K562 (cell line): ENCODE results near the gene UBE2D2. TPM values are rescaled to one million over a fixed set of nuclear protein-coding genes. Genes with fewer than 3 reads are reported as not detected.

ENCODE experiments used
- EHMT2 ChIP-seq: fragments of 450-650 bp; IDR thresholded peaks from 2 replicates; pipeline ENCODE4 v1.6.1; 2018; ENCODE audit warnings: antibody characterized with exemption
- HMGN3 ChIP-seq: IDR thresholded peaks from 2 replicates; pipeline ENCODE4 v1.6.1; 2011; ENCODE audit warnings: borderline replicate concordance, low read depth, mild to moderate bottlenecking, mixed read lengths, low read length; ENCODE audit not compliant: insufficient read length; ENCODE audit errors: extremely low read depth
- MAFG ChIP-seq: fragments of 450-650 bp; conservative IDR thresholded peaks from 2 replicates; pipeline ENCODE4 v1.6.1; 2016; ENCODE audit warnings: missing genetic modification characterization, missing compliant biosample characterization
- NELFE ChIP-seq: IDR thresholded peaks from 2 replicates; pipeline ENCODE4 v1.6.1; 2011; ENCODE audit warnings: mild to moderate bottlenecking; ENCODE audit not compliant: insufficient read depth, insufficient read length
- NFXL1 ChIP-seq: fragments of 450-650 bp; formaldehyde crosslinking; IDR thresholded peaks from 2 replicates; pipeline ENCODE4 v1.4.0; 2021; ENCODE audit warnings: mild to moderate bottlenecking
- ZNF3 ChIP-seq: fragments of 250-450 bp; sonication (Bioruptor Pico); IDR thresholded peaks from 2 replicates; pipeline ENCODE4 v1.5.0; 2021; ENCODE audit warnings: mild to moderate bottlenecking, moderate library complexity
- ZNF431 ChIP-seq: sonication (generic); formaldehyde crosslinking; IDR thresholded peaks from 2 replicates; pipeline ENCODE4 v1.8.0; 2022; ENCODE audit warnings: mild to moderate bottlenecking, missing genetic modification reagents
- ZNF507 ChIP-seq: conservative IDR thresholded peaks from 2 replicates; pipeline ENCODE4 v1.6.1; 2017; ENCODE audit warnings: missing genetic modification characterization, missing compliant biosample characterization
- polyA plus RNA-seq, 8 experiments: library from polyadenylated mRNA; depleted of rRNA in 4 of 8; stranded (reverse) in 5 of 8; unstranded in 3 of 8; fragments of >200 nt; fragmentation: Nextera tagmentation in 2 of 8; fragmentation: Illumina TruSeq in 1 of 8; extraction: Ambion mirVana in 2 of 8; extraction: Trizol in 1 of 8; gene quantifications; 2 replicates each; pipeline versions ENCODE4 v1.2.1 to v1.2.3, GENCODE V29; 2011 to 2014; ENCODE audit warnings: inconsistent platforms in 1 of 8, missing spikeins in 1 of 8
- total RNA-seq, 7 experiments: library from RNA; depleted of rRNA in 6 of 7; stranded (reverse); fragments of >200 nt in 6 of 7; fragmentation: Illumina TruSeq in 2 of 7; extraction: Trizol in 2 of 7; gene quantifications; 2 replicates each; pipeline versions ENCODE4 v1.2.1 to v1.2.3, GENCODE V29; 2011 to 2021; ENCODE audit warnings: low replicate concordance in 1 of 7
- TF ChIP-seq, protein P1 (sequence below): fragments of 450-650 bp; IDR thresholded peaks from 2 replicates; pipeline ENCODE4 v1.6.1; 2016; ENCODE audit warnings: mild to moderate bottlenecking, moderate library complexity
- TF ChIP-seq, protein P2 (sequence below): fragments of 450-650 bp; IDR thresholded peaks from 2 replicates; pipeline ENCODE4 v1.6.1; 2016; ENCODE audit warnings: mild to moderate bottlenecking
- TF ChIP-seq, protein P3 (sequence below): fragments of 450-650 bp; IDR thresholded peaks from 2 replicates; pipeline ENCODE4 v1.6.1; 2014; ENCODE audit warnings: low read depth, mild to moderate bottlenecking, moderate library complexity, borderline replicate concordance

Gene UBE2D2
- total and polyA plus RNA-seq, 9 of the 15 experiments (the other 6 are each of a cell fraction or from before 2014, with no cell fraction given), result 53.6 to 198 (median 122) TPM

DNA sequence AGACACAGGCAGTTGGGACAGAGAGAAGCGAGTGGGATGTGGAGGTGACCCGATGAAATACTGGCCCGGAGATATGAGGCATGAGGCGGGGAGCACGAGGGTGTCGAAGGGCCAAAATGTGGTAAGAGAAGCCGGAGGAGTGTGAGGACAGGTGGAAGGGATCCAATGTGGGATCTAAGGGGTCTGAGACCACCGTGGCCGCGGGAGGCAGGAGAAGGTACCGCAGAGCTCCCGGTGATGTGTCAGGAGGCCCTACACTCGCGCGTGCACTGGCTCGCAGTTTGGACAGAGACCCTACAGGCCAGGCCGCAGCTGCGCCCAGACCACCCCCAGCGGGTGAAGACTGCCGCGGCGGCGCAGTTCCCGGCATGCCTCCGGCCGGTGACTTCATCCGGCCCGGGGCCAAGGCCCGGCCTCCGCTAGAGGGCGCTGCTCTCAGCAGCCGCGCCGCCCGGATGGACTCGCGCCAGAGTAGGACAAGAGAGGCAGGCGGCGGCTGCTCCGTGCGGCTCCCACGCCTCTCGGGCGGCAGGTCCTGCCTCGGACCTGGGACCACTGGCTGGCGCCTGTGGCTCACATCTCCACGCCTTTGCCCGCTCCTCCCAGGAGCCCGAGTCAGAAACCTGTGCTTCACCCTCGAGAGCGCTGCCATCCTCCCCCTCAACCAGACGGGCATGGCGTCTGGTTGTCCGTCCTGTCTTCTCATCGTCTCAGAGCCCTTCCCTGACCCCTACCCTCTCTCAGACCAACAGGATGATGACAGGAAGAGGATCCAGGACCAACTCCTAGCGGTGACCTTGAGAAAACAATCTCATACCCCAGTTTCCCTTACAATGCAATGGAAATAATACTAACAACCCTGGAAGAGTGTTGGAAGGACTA lies 43.2 kb upstream of the UBE2D2 start (continued):
- TF ChIP-seq, protein P1, sequence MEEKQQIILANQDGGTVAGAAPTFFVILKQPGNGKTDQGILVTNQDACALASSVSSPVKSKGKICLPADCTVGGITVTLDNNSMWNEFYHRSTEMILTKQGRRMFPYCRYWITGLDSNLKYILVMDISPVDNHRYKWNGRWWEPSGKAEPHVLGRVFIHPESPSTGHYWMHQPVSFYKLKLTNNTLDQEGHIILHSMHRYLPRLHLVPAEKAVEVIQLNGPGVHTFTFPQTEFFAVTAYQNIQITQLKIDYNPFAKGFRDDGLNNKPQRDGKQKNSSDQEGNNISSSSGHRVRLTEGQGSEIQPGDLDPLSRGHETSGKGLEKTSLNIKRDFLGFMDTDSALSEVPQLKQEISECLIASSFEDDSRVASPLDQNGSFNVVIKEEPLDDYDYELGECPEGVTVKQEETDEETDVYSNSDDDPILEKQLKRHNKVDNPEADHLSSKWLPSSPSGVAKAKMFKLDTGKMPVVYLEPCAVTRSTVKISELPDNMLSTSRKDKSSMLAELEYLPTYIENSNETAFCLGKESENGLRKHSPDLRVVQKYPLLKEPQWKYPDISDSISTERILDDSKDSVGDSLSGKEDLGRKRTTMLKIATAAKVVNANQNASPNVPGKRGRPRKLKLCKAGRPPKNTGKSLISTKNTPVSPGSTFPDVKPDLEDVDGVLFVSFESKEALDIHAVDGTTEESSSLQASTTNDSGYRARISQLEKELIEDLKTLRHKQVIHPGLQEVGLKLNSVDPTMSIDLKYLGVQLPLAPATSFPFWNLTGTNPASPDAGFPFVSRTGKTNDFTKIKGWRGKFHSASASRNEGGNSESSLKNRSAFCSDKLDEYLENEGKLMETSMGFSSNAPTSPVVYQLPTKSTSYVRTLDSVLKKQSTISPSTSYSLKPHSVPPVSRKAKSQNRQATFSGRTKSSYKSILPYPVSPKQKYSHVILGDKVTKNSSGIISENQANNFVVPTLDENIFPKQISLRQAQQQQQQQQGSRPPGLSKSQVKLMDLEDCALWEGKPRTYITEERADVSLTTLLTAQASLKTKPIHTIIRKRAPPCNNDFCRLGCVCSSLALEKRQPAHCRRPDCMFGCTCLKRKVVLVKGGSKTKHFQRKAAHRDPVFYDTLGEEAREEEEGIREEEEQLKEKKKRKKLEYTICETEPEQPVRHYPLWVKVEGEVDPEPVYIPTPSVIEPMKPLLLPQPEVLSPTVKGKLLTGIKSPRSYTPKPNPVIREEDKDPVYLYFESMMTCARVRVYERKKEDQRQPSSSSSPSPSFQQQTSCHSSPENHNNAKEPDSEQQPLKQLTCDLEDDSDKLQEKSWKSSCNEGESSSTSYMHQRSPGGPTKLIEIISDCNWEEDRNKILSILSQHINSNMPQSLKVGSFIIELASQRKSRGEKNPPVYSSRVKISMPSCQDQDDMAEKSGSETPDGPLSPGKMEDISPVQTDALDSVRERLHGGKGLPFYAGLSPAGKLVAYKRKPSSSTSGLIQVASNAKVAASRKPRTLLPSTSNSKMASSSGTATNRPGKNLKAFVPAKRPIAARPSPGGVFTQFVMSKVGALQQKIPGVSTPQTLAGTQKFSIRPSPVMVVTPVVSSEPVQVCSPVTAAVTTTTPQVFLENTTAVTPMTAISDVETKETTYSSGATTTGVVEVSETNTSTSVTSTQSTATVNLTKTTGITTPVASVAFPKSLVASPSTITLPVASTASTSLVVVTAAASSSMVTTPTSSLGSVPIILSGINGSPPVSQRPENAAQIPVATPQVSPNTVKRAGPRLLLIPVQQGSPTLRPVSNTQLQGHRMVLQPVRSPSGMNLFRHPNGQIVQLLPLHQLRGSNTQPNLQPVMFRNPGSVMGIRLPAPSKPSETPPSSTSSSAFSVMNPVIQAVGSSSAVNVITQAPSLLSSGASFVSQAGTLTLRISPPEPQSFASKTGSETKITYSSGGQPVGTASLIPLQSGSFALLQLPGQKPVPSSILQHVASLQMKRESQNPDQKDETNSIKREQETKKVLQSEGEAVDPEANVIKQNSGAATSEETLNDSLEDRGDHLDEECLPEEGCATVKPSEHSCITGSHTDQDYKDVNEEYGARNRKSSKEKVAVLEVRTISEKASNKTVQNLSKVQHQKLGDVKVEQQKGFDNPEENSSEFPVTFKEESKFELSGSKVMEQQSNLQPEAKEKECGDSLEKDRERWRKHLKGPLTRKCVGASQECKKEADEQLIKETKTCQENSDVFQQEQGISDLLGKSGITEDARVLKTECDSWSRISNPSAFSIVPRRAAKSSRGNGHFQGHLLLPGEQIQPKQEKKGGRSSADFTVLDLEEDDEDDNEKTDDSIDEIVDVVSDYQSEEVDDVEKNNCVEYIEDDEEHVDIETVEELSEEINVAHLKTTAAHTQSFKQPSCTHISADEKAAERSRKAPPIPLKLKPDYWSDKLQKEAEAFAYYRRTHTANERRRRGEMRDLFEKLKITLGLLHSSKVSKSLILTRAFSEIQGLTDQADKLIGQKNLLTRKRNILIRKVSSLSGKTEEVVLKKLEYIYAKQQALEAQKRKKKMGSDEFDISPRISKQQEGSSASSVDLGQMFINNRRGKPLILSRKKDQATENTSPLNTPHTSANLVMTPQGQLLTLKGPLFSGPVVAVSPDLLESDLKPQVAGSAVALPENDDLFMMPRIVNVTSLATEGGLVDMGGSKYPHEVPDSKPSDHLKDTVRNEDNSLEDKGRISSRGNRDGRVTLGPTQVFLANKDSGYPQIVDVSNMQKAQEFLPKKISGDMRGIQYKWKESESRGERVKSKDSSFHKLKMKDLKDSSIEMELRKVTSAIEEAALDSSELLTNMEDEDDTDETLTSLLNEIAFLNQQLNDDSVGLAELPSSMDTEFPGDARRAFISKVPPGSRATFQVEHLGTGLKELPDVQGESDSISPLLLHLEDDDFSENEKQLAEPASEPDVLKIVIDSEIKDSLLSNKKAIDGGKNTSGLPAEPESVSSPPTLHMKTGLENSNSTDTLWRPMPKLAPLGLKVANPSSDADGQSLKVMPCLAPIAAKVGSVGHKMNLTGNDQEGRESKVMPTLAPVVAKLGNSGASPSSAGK, result peak; percentile 99
- no peak for TF ChIP-seq NFXL1
- TF ChIP-seq, protein P2, sequence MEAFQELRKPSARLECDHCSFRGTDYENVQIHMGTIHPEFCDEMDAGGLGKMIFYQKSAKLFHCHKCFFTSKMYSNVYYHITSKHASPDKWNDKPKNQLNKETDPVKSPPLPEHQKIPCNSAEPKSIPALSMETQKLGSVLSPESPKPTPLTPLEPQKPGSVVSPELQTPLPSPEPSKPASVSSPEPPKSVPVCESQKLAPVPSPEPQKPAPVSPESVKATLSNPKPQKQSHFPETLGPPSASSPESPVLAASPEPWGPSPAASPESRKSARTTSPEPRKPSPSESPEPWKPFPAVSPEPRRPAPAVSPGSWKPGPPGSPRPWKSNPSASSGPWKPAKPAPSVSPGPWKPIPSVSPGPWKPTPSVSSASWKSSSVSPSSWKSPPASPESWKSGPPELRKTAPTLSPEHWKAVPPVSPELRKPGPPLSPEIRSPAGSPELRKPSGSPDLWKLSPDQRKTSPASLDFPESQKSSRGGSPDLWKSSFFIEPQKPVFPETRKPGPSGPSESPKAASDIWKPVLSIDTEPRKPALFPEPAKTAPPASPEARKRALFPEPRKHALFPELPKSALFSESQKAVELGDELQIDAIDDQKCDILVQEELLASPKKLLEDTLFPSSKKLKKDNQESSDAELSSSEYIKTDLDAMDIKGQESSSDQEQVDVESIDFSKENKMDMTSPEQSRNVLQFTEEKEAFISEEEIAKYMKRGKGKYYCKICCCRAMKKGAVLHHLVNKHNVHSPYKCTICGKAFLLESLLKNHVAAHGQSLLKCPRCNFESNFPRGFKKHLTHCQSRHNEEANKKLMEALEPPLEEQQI, result no peak
- peak; percentile 97 for TF ChIP-seq HMGN3
- TF ChIP-seq MAFG, result no peak
- TF ChIP-seq NELFE, result no peak
- TF ChIP-seq ZNF431, result no peak; the same call in 1 of the 2 replicates
- TF ChIP-seq, protein P3, sequence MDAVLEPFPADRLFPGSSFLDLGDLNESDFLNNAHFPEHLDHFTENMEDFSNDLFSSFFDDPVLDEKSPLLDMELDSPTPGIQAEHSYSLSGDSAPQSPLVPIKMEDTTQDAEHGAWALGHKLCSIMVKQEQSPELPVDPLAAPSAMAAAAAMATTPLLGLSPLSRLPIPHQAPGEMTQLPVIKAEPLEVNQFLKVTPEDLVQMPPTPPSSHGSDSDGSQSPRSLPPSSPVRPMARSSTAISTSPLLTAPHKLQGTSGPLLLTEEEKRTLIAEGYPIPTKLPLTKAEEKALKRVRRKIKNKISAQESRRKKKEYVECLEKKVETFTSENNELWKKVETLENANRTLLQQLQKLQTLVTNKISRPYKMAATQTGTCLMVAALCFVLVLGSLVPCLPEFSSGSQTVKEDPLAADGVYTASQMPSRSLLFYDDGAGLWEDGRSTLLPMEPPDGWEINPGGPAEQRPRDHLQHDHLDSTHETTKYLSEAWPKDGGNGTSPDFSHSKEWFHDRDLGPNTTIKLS, result peak; percentile 77; the same call in 1 of the 2 replicates
- no peak for TF ChIP-seq ZNF3
- peak; percentile 26 for TF ChIP-seq EHMT2
- TF ChIP-seq ZNF507 (tag), result no peak
